Astrocyte (in vitro differentiated cells and primary cell): ENCODE measurements around the gene MYORG.

Experiments used
- CTCF ChIP-seq: IDR thresholded peaks from 2 replicates; pipeline ENCODE4 v1.5.1; 2011; ENCODE audit warnings: low read depth, mild to moderate bottlenecking, inconsistent platforms, low read length, moderate library complexity; ENCODE audit not compliant: insufficient read depth
- EZH2 ChIP-seq: IDR thresholded peaks from 2 replicates; pipeline ENCODE4 v1.6.1; 2012; ENCODE audit warnings: mild to moderate bottlenecking, low read length, inconsistent platforms; ENCODE audit not compliant: insufficient read depth

GRCh38 chr9:34373749-34374148 lies 2.9 kb downstream of the MYORG start:
- TF ChIP-seq CTCF (no peak), EZH2 (no peak)
